GM18517 (cell line): ENCODE measurements around the gene NCSTN.

ENCODE experiments used
- ATAC-seq: cut with Tn5 transposase; IDR thresholded peaks from one replicate; pipeline ENCODE4 v1.9.1; 2021; ENCODE audit warnings: mild to moderate bottlenecking, moderate library complexity; ENCODE audit not compliant: unreplicated experiment

Gene NCSTN

GRCh38 chr1:160346958-160347357 lies 3.8 kb downstream of the NCSTN start:
- no peak for ATAC-seq

- ATAC-seq, result no peak
Observed at GRCh38 chr1:160351629-160352028, 8.4 kb downstream of the NCSTN start.

GRCh38 chr1:160352555-160352954 lies 9.4 kb downstream of the NCSTN start:
- no peak for ATAC-seq

- ATAC-seq, result no peak
Observed at GRCh38 chr1:160353223-160353622, 10.0 kb downstream of the NCSTN start.

GRCh38 chr1:160354388-160354985 lies 11.3 kb downstream of the NCSTN start:
- no peak for ATAC-seq

GRCh38 chr1:160357286-160358002 lies 14.3 kb downstream of the NCSTN start:
- ATAC-seq, result no peak

GRCh38 chr1:160358073-160358472 lies 14.9 kb downstream of the NCSTN start:
- ATAC-seq, result no peak

- ATAC-seq, result no peak
Observed at GRCh38 chr1:160359559-160360226, 16.5 kb downstream of the NCSTN start.

GRCh38 chr1:160360227-160360695 lies 17.1 kb downstream of the NCSTN start:
- ATAC-seq, result no peak

- no peak for ATAC-seq
Observed at GRCh38 chr1:160361199-160361598, 18.0 kb downstream of the NCSTN start.

- no peak for ATAC-seq
Observed at GRCh38 chr1:160361814-160362167, 18.6 kb downstream of the NCSTN start.

- no peak for ATAC-seq
Observed at GRCh38 chr1:160362168-160362957, 19.2 kb downstream of the NCSTN start.

GRCh38 chr1:160363010-160363409 lies 19.8 kb downstream of the NCSTN start:
- no peak for ATAC-seq

GRCh38 chr1:160363951-160364735 lies 21.0 kb downstream of the NCSTN start:
- ATAC-seq, result no peak

GRCh38 chr1:160365325-160365724 lies 22.1 kb downstream of the NCSTN start:
- no peak for ATAC-seq

GRCh38 chr1:160366731-160367515 lies 23.7 kb downstream of the NCSTN start, which contains the start of gene NHLH1:
Gene NHLH1 (plus strand): TSS chr1:160367071. CDS start chr1:160370732, 3,661 bp downstream.
- ATAC-seq, result no peak

- no peak for ATAC-seq
Observed at GRCh38 chr1:160367516-160367900, 24.3 kb downstream of the NCSTN start.

- no peak for ATAC-seq
Observed at GRCh38 chr1:160367934-160368923, 25.0 kb downstream of the NCSTN start.
